H1 (cell line): Measurements from ENCODE around the gene DAGLA. TPM values are rescaled to one million over a fixed set of nuclear protein-coding genes. Genes with fewer than 3 reads are reported as not detected.
A peak's percentile ranks its signal among the peaks of the same experiment; 100 is the strongest.

Experiments used
- CTCF ChIA-PET: fragments of 300-600 bp; sonication (Branson Sonifier 250); formaldehyde crosslinking; loops from one replicate; lab custom pipeline; 2021; ENCODE audit not compliant: partially characterized antibody; lab: Charles Lee
- POLR2A ChIA-PET: fragments of 300-600 bp; sonication (Branson Sonifier 250); formaldehyde crosslinking; loops from one replicate; lab custom pipeline; 2021; ENCODE audit warnings: inconsistent platforms; ENCODE audit not compliant: partially characterized antibody; lab: Charles Lee
- DNase-seq, 2 experiments: peaks; one replicate each; pipeline versions ENCODE4 v3.0.0 to v3.0.0-alpha.2; 2010 to 2022; ENCODE audit warnings: low spot score in 2 of 2, low read depth in 1 of 2, mixed read lengths in 1 of 2
- FAIRE-seq: peaks from 2 replicates; lab custom pipeline; 2011; peaks lifted over from hg19 to GRCh38; lab: Jason Lieb, UNC
- H2AFZ ChIP-seq: 2 replicates; pipeline ENCODE4 v1.8.1; 2012; ENCODE audit warnings: low read length, inconsistent platforms
- H2AK5ac ChIP-seq: 2 replicates; pipeline ENCODE4 v1.6.1; 2013; ENCODE audit warnings: low read depth, low read length
- H2BK120ac ChIP-seq: replicated peaks from 2 replicates; pipeline ENCODE3; 2013; ENCODE audit warnings: low read depth, low read length, inconsistent platforms
- H2BK12ac ChIP-seq: 2 replicates; pipeline ENCODE4 v1.6.1; 2013; ENCODE audit warnings: low read depth, low read length
- H2BK15ac ChIP-seq: 2 replicates; pipeline ENCODE4 v1.6.1; 2013; ENCODE audit warnings: low read length
- H2BK20ac ChIP-seq: 2 replicates; pipeline ENCODE4 v1.6.1; 2013; ENCODE audit warnings: low read length
- H2BK5ac ChIP-seq: 2 replicates; pipeline ENCODE4 v1.6.1; 2013; ENCODE audit warnings: low read depth, low read length
- H3K14ac ChIP-seq: 2 replicates; pipeline ENCODE4 v1.6.1; 2013; ENCODE audit warnings: inconsistent platforms; ENCODE audit not compliant: insufficient read length
- H3K18ac ChIP-seq: 2 replicates; pipeline ENCODE4 v1.6.1; 2013; ENCODE audit warnings: low read length; ENCODE audit errors: extremely low read depth
- H3K23ac ChIP-seq: 2 replicates; pipeline ENCODE4 v1.6.1; 2013; ENCODE audit warnings: inconsistent platforms; ENCODE audit not compliant: insufficient read length
- H3K23me2 ChIP-seq: 2 replicates; pipeline ENCODE4 v1.6.1; 2013; ENCODE audit warnings: low read depth, low read length
- H3K27ac ChIP-seq: 2 replicates; pipeline ENCODE4 v1.6.1; 2011; ENCODE audit warnings: low read depth, low read length, inconsistent platforms
- H3K27me3 ChIP-seq, 4 experiments: replicated peaks in 1 of 4; 1 replicate in 1 of 4; 2 replicates in 3 of 4; pipeline versions ENCODE4 v1.6.1 to v1.8.1; 2011 to 2013; ENCODE audit warnings: low read length in 3 of 4, mild to moderate bottlenecking in 3 of 4, inconsistent platforms in 2 of 4, mixed read lengths in 2 of 4, moderate library complexity in 1 of 4; ENCODE audit not compliant: control insufficient read depth in 3 of 4, insufficient read depth in 3 of 4; ENCODE audit errors: extremely low read depth in 1 of 4
- H3K36me3 ChIP-seq, 4 experiments: 2 replicates each; pipeline versions ENCODE4 v1.6.1 to v1.8.1; 2011 to 2013; ENCODE audit warnings: mild to moderate bottlenecking in 4 of 4, low read length in 3 of 4, moderate library complexity in 2 of 4, control low read depth in 1 of 4, inconsistent platforms in 1 of 4; ENCODE audit not compliant: insufficient read depth in 4 of 4, control insufficient read depth in 2 of 4
- H3K4ac ChIP-seq: replicated peaks from 2 replicates; pipeline ENCODE3; 2013; ENCODE audit warnings: low read length, low read depth, mixed read lengths, inconsistent platforms; ENCODE audit not compliant: insufficient read length
- H3K4me1 ChIP-seq, 4 experiments: replicated peaks in 1 of 4; 1 replicate in 1 of 4; 2 replicates in 3 of 4; pipeline versions ENCODE4 v1.6.1 to v1.8.1; 2011 to 2013; ENCODE audit warnings: low read length in 3 of 4, inconsistent platforms in 2 of 4, mixed read lengths in 1 of 4; ENCODE audit not compliant: insufficient read depth in 4 of 4, control insufficient read depth in 3 of 4
- H3K4me2 ChIP-seq, 2 experiments: 2 replicates each; pipeline versions ENCODE4 v1.6.1 to v1.8.1; 2011 to 2013; ENCODE audit warnings: low read depth in 2 of 2, low read length in 2 of 2, control low read depth in 1 of 2, inconsistent platforms in 1 of 2, mild to moderate bottlenecking in 1 of 2; ENCODE audit not compliant: insufficient read depth in 1 of 2
- H3K4me3 ChIP-seq, 4 experiments: fragments of 200-600, 300-600 bp in 1 of 4; sonication (generic), shearing (Covaris generic), sonication (Bioruptor Twin) in 1 of 4; 2 replicates each; pipeline versions ENCODE4 v1.5.1 to v1.8.1; 2011 to 2016; ENCODE audit warnings: low read length in 4 of 4, low read depth in 3 of 4, control low read depth in 2 of 4, inconsistent platforms in 2 of 4, mild to moderate bottlenecking in 2 of 4, mixed read lengths in 1 of 4, moderate library complexity in 1 of 4; ENCODE audit not compliant: insufficient read depth in 2 of 4; ENCODE audit errors: extremely low read depth in 1 of 4
- H3K56ac ChIP-seq: replicated peaks from 2 replicates; pipeline ENCODE3; 2013; ENCODE audit warnings: low read depth, mild to moderate bottlenecking, mixed read lengths, low read length, inconsistent platforms; ENCODE audit not compliant: insufficient read length
- H3K79me1 ChIP-seq: 2 replicates; pipeline ENCODE4 v1.6.1; 2013; ENCODE audit warnings: low read depth, low read length, control low read depth
- H3K79me2 ChIP-seq, 2 experiments: 2 replicates each; pipeline versions ENCODE4 v1.6.1 to v1.8.1; 2012 to 2013; ENCODE audit warnings: low read length in 2 of 2, mild to moderate bottlenecking in 2 of 2, inconsistent platforms in 1 of 2; ENCODE audit not compliant: insufficient read depth in 2 of 2, control insufficient read depth in 1 of 2
- H3K9ac ChIP-seq, 4 experiments: replicated peaks in 1 of 4; 1 replicate in 1 of 4; 2 replicates in 3 of 4; pipeline versions ENCODE4 v1.6.1 to v1.8.1; 2011 to 2013; ENCODE audit warnings: low read depth in 3 of 4, low read length in 3 of 4, control low read depth in 2 of 4, mild to moderate bottlenecking in 2 of 4, moderate library complexity in 2 of 4, inconsistent platforms in 1 of 4; ENCODE audit errors: extremely low read depth in 1 of 4
- H3K9me3 ChIP-seq, 2 experiments: 2 replicates each; pipeline versions ENCODE4 v1.6.1 to v1.8.1; 2012 to 2013; ENCODE audit warnings: mild to moderate bottlenecking in 2 of 2, moderate library complexity in 2 of 2, control low read depth in 1 of 2, inconsistent platforms in 1 of 2, low read depth in 1 of 2, low read length in 1 of 2, mixed read lengths in 1 of 2; ENCODE audit not compliant: insufficient read depth in 2 of 2
- H4K20me1 ChIP-seq, 2 experiments: replicated peaks in 1 of 2; 2 replicates each; pipeline versions ENCODE3 to v1.8.1; 2011 to 2013; ENCODE audit warnings: inconsistent platforms in 2 of 2, low read length in 2 of 2, mild to moderate bottlenecking in 1 of 2; ENCODE audit not compliant: insufficient read depth in 2 of 2, control insufficient read depth in 1 of 2
- H4K5ac ChIP-seq: 2 replicates; pipeline ENCODE4 v1.6.1; 2013; ENCODE audit warnings: low read length, low read depth, mixed read lengths, inconsistent platforms; ENCODE audit not compliant: insufficient read length
- H4K8ac ChIP-seq: 2 replicates; pipeline ENCODE4 v1.8.0; 2013; ENCODE audit warnings: mild to moderate bottlenecking, moderate library complexity, low read length, inconsistent platforms; ENCODE audit not compliant: insufficient read depth; ENCODE audit errors: extremely low read depth
- H4K91ac ChIP-seq: replicated peaks from 2 replicates; pipeline ENCODE3; 2013; ENCODE audit warnings: low read length, mixed read lengths, inconsistent platforms; ENCODE audit not compliant: insufficient read length
- BRCA1 ChIP-seq: IDR thresholded peaks from 2 replicates; pipeline ENCODE4 v1.6.1; 2012; ENCODE audit warnings: low read depth, low read length, improper control_type of control experiment
- HDAC6 ChIP-seq: IDR thresholded peaks from one replicate; pipeline ENCODE4 v1.7.1; 2012; ENCODE audit warnings: low read depth, mild to moderate bottlenecking, inconsistent platforms, low read length, moderate library complexity
- KDM1A ChIP-seq: fragments of 200-600, 300-600 bp; sonication (generic); IDR thresholded peaks from 2 replicates; pipeline ENCODE4 v1.7.1; 2016; ENCODE audit warnings: mild to moderate bottlenecking, low read length, borderline replicate concordance
- KDM4A ChIP-seq: IDR thresholded peaks from one replicate; pipeline ENCODE4 v1.7.1; 2012; ENCODE audit warnings: low read depth, mild to moderate bottlenecking, moderate library complexity, low read length, inconsistent platforms; ENCODE audit not compliant: severe bottlenecking
- POLR2A ChIP-seq, 2 experiments: IDR thresholded peaks; 1 replicate in 1 of 2; 2 replicates in 1 of 2; pipeline ENCODE4 v1.6.1; 2011; ENCODE audit warnings: low read depth in 2 of 2, low read length in 2 of 2, mild to moderate bottlenecking in 2 of 2; ENCODE audit errors: control extremely low read depth in 1 of 2
- RNF2 ChIP-seq: fragments of 200-900, 300-1000 bp; sonication (generic); IDR thresholded peaks from 2 replicates; pipeline ENCODE4 v1.7.1; 2016; ENCODE audit warnings: borderline replicate concordance, low read depth, mild to moderate bottlenecking, antibody characterized with exemption, low read length; ENCODE audit not compliant: poor library complexity, severe bottlenecking; ENCODE audit errors: missing control alignments
- RXRA ChIP-seq: IDR thresholded peaks from 2 replicates; pipeline ENCODE4 v1.6.1; 2011; ENCODE audit warnings: low read depth, mild to moderate bottlenecking, low read length, moderate library complexity; ENCODE audit not compliant: insufficient read depth
- SIN3A ChIP-seq, 2 experiments: IDR thresholded peaks in 1 of 2; conservative IDR thresholded peaks in 1 of 2; 2 replicates each; pipeline ENCODE4 v1.6.1; 2011 to 2012; ENCODE audit warnings: low read length in 2 of 2, improper control_type of control experiment in 1 of 2, low read depth in 1 of 2, mild to moderate bottlenecking in 1 of 2
- SIX5 ChIP-seq: IDR thresholded peaks from 2 replicates; pipeline ENCODE4 v1.6.1; 2011; ENCODE audit warnings: mild to moderate bottlenecking, low read depth, low read length
- ZNF274 ChIP-seq: IDR thresholded peaks from 2 replicates; pipeline ENCODE4 v1.7.0; 2012; ENCODE audit warnings: low read length, borderline replicate concordance; ENCODE audit errors: extremely low read depth
- WGBS, 2 experiments: shearing (Covaris generic) in 1 of 2; methylation state at CpG; one replicate each; pipeline versions ENCODE4 v1.1.6 to v1.1.7; 2013 to 2015; ENCODE audit warnings: low lambda C conversion rate in 2 of 2, mixed read lengths in 2 of 2, inconsistent platforms in 1 of 2, low coverage in 1 of 2, missing lambda C conversion rate in 1 of 2; ENCODE audit not compliant: insufficient replicate concordance in 2 of 2, insufficient coverage in 1 of 2, insufficient read length in 1 of 2; ENCODE audit errors: extremely low coverage in 1 of 2, missing lambda C conversion rate in 1 of 2; 5-methylcytosine and 5-hydroxymethylcytosine counted together
- polyA plus RNA-seq, 7 experiments: library from polyadenylated mRNA; depleted of rRNA in 3 of 7; stranded (reverse) in 5 of 7; unstranded in 2 of 7; fragments of >200 nt in 5 of 7; fragments of 200-250 nt in 2 of 7; gene quantifications; 1 replicate in 5 of 7; 2 replicates in 1 of 7; 4 replicates in 1 of 7; pipeline versions ENCODE4 v1.2.1 to v1.2.3, GENCODE V29; 2011 to 2013; ENCODE audit warnings: missing spikeins in 2 of 7, mixed read lengths in 2 of 7
- total RNA-seq: library from RNA; stranded (reverse); fragmentation: NEBNext Ultra II Directional; extraction: Animal tissue kit (Norgen Biotek cat#: 25700); gene quantifications from 2 replicates; pipeline ENCODE4 v1.2.1, GENCODE V29; 2021
- TF ChIP-seq, protein P1 (sequence below): IDR thresholded peaks from 2 replicates; pipeline ENCODE4 v1.6.1; 2012; ENCODE audit warnings: low read length, inconsistent platforms

Gene DAGLA
- total and polyA plus RNA-seq, 2 of the 8 experiments (the other 6 are each of a cell fraction or from before 2014, with no cell fraction given): 3.6 to 6.6 TPM

- H3K27ac ChIP-seq: no peak overlapping the region
- 0 out of 2 replicates have a peak overlapping the region, but pooled peaks have one; percentile 39 for H2BK12ac ChIP-seq
- no peaks in the 10 kb centered on the region for H3K79me2 ChIP-seq
- no peaks in the 10 kb centered on the region for H3K79me1 ChIP-seq
- DNase-seq (no peak), FAIRE-seq (no peak)
- no peak overlapping the region for H3K14ac ChIP-seq
- no peak overlapping the region for H3K4me2 ChIP-seq
- H4K8ac ChIP-seq: no peak overlapping the region
- H3K36me3 ChIP-seq: no peaks in the 10 kb centered on the region
- H2AFZ ChIP-seq: no peak overlapping the region
- no peak overlapping the region for H2AK5ac ChIP-seq
- H2BK15ac ChIP-seq: no peak overlapping the region
- H3K56ac ChIP-seq: no peak overlapping the region
- H3K9me3 ChIP-seq: no peaks in the 10 kb centered on the region
- no peak overlapping the region for H3K18ac ChIP-seq
- H3K23ac ChIP-seq: no peak overlapping the region
- H4K5ac ChIP-seq: no peak overlapping the region
- peaks cover under 1% of the 10 kb centered on the region; the same call in 1 of the 2 replicates for H3K23me2 ChIP-seq
- POLR2A ChIA-PET: no interaction called here
- CTCF ChIA-PET: interaction anchor here (0.8 to 1.4 kb wide), 4 partner anchors 10 to 47 kb away, joined by 3 to 5 read pairs (median 4); no protein-coding TSS in a partner anchor
- WGBS, 2 experiments: 85% methylated on average over 6 of the region's 9 CpGs; no CpG with 5 or more reads in 1 of the 2 experiments
- peak overlapping the region; percentile 13; the same call in 1 of the 2 replicates for H2BK20ac ChIP-seq
- no peak overlapping the region for H3K4ac ChIP-seq
- H3K9ac ChIP-seq: no peak overlapping the region
- H4K20me1 ChIP-seq: no peaks in the 10 kb centered on the region
- no peak overlapping the region for H2BK5ac ChIP-seq
- H4K91ac ChIP-seq: no peak overlapping the region
- peaks cover 0 to 10% (median 3%) of the 10 kb centered on the region in 4 experiments; a peak in 5 of 7 replicates for H3K4me1 ChIP-seq
- no peak overlapping the region for H2BK120ac ChIP-seq
- H3K4me3 ChIP-seq: no peak overlapping the region
- peaks cover 0 to 17% (median 11%) of the 10 kb centered on the region in 4 experiments; a peak in 5 of 7 replicates for H3K27me3 ChIP-seq
- no peak for TF ChIP-seq RNF2
- TF ChIP-seq SIX5: no peak
- TF ChIP-seq, protein P1, sequence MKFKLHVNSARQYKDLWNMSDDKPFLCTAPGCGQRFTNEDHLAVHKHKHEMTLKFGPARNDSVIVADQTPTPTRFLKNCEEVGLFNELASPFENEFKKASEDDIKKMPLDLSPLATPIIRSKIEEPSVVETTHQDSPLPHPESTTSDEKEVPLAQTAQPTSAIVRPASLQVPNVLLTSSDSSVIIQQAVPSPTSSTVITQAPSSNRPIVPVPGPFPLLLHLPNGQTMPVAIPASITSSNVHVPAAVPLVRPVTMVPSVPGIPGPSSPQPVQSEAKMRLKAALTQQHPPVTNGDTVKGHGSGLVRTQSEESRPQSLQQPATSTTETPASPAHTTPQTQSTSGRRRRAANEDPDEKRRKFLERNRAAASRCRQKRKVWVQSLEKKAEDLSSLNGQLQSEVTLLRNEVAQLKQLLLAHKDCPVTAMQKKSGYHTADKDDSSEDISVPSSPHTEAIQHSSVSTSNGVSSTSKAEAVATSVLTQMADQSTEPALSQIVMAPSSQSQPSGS: no peak
- TF ChIP-seq POLR2A (IDR thresholded peaks at IDR 0.05; ENCODE audit: control extremely low read depth in 1 of 2, low read depth in 2 of 2, low read length in 2 of 2): no peak
- TF ChIP-seq SIN3A (conservative IDR thresholded peaks at IDR 0.05 in 1 of 2, IDR thresholded peaks at IDR 0.05 in 1 of 2; ENCODE audit: low read depth in 1 of 2, low read length in 2 of 2): no peak
- TF ChIP-seq ZNF274: no peak
- no peak for TF ChIP-seq BRCA1
- no peak for TF ChIP-seq KDM1A
- TF ChIP-seq RXRA: no peak
- TF ChIP-seq KDM4A: no peak
- TF ChIP-seq HDAC6: no peak
These were observed 5.4 kb downstream of the DAGLA start for GRCh38 chr11:61685617-61685967.
